B cell (primary cell): ENCODE data around the gene NUDT4. TPM values are rescaled to one million over a fixed set of nuclear protein-coding genes. Genes with fewer than 3 reads are reported as not detected.

ENCODE experiments used
- ATAC-seq: fragments of 200-7000 bp; cut with Tn5 transposase; one replicate; pipeline ENCODE4 v1.10.0; 2021; ENCODE audit warnings: low read depth, mild to moderate bottlenecking, moderate number of reproducible peaks, moderate library complexity
- CTCF ChIA-PET: fragments of 350-600 bp; sonication (Branson Sonifier 250); formaldehyde crosslinking; loops from one replicate; lab custom pipeline; 2021; ENCODE audit warnings: antibody characterized with exemption, inconsistent platforms; lab: Charles Lee
- POLR2A ChIA-PET: fragments of 350-600 bp; sonication (Branson Sonifier 250); formaldehyde crosslinking; loops from one replicate; lab custom pipeline; 2021; ENCODE audit warnings: antibody characterized with exemption; lab: Charles Lee
- DNase-seq: peaks from one replicate; pipeline ENCODE4 v3.0.0; 2013
- H2AFZ ChIP-seq: 2 replicates; pipeline ENCODE4 v1.6.1; 2012; ENCODE audit warnings: mild to moderate bottlenecking, low read depth, low read length; ENCODE audit not compliant: insufficient read depth, poor library complexity, severe bottlenecking
- H3K27ac ChIP-seq, 2 donors: 1 replicate in 1 of 2; 2 replicates in 1 of 2; pipeline ENCODE4 v1.5.1; 2012 to 2013; ENCODE audit warnings: low read length in 2 of 2, mild to moderate bottlenecking in 2 of 2, moderate library complexity in 1 of 2
- H3K27me3 ChIP-seq, 4 experiments: fragments of 200-600 bp in 1 of 4; sonication (generic) in 1 of 4; replicated peaks in 1 of 4; 1 replicate in 2 of 4; 2 replicates in 2 of 4; pipeline versions ENCODE4 v1.6.1 to v1.7.0; 2013 to 2016; ENCODE audit warnings: low read length in 3 of 4, mild to moderate bottlenecking in 2 of 4, mixed read lengths in 1 of 4, moderate library complexity in 1 of 4; ENCODE audit not compliant: insufficient read depth in 4 of 4, control insufficient read depth in 3 of 4; ENCODE audit errors: control extremely low read depth in 1 of 4
- H3K36me3 ChIP-seq, 2 experiments: replicated peaks in 1 of 2; 1 replicate in 1 of 2; 2 replicates in 1 of 2; pipeline versions ENCODE4 v1.6.1 to v1.7.1; 2013; ENCODE audit warnings: low read length in 1 of 2; ENCODE audit not compliant: insufficient read depth in 2 of 2, control insufficient read depth in 1 of 2; ENCODE audit errors: control extremely low read depth in 1 of 2, extremely low read depth in 1 of 2
- H3K4me1 ChIP-seq, 2 donors: fragments of 200-600 bp in 1 of 2; sonication (generic) in 1 of 2; 1 replicate in 1 of 2; 2 replicates in 1 of 2; pipeline versions ENCODE4 v1.5.1 to v1.6.1; 2013 to 2017; ENCODE audit warnings: low read length in 2 of 2; ENCODE audit not compliant: control insufficient read depth in 2 of 2, insufficient read depth in 2 of 2
- H3K4me2 ChIP-seq: replicated peaks from 2 replicates; pipeline ENCODE3; 2012; ENCODE audit warnings: mild to moderate bottlenecking, low read depth, low read length; ENCODE audit not compliant: poor library complexity, severe bottlenecking
- H3K4me3 ChIP-seq, 5 experiments: fragments of 200-600 bp in 1 of 5; sonication (generic) in 1 of 5; 1 replicate in 3 of 5; 2 replicates in 2 of 5; pipeline versions ENCODE4 v1.5.1 to v1.7.0; 2011 to 2016; ENCODE audit warnings: low read length in 4 of 5, mild to moderate bottlenecking in 4 of 5, low read depth in 2 of 5, control low read depth in 1 of 5, moderate library complexity in 1 of 5; ENCODE audit not compliant: insufficient read depth in 1 of 5; ENCODE audit errors: control extremely low read depth in 1 of 5, extremely low read depth in 1 of 5
- H3K79me2 ChIP-seq: fragments of 200-600 bp; sonication (generic); one replicate; pipeline ENCODE4 v1.6.0; 2016; ENCODE audit warnings: low read length; ENCODE audit not compliant: control insufficient read depth, insufficient read depth
- H3K9ac ChIP-seq: fragments of 200-600 bp; sonication (generic); 2 replicates; pipeline ENCODE4 v1.6.1; 2017; ENCODE audit warnings: mild to moderate bottlenecking, low read length, moderate library complexity
- H3K9me3 ChIP-seq, 3 donors: one replicate each; pipeline versions ENCODE4 v1.6.1 to v1.7.1; 2013; ENCODE audit warnings: low read length in 2 of 3; ENCODE audit not compliant: control insufficient read depth in 2 of 3, insufficient read depth in 1 of 3; ENCODE audit errors: control extremely low read depth in 1 of 3
- H4K20me1 ChIP-seq: 2 replicates; pipeline ENCODE4 v1.6.0; 2012; ENCODE audit warnings: mild to moderate bottlenecking, low read length; ENCODE audit not compliant: insufficient read depth, control insufficient read depth, poor library complexity, severe bottlenecking
- H3K27ac Mint-ChIP-seq: one replicate; pipeline ENCODE4 v1.8.0; 2021; ENCODE audit warnings: mixed read lengths
- H3K27me3 Mint-ChIP-seq: one replicate; pipeline ENCODE4 v1.8.0; 2021; ENCODE audit warnings: mixed read lengths
- H3K4me1 Mint-ChIP-seq: one replicate; pipeline ENCODE4 v1.8.0; 2021; ENCODE audit warnings: mixed read lengths
- H3K4me3 Mint-ChIP-seq: one replicate; pipeline ENCODE4 v1.8.0; 2021; ENCODE audit warnings: mixed read lengths
- H3K9me3 Mint-ChIP-seq: one replicate; pipeline ENCODE4 v1.8.0; 2022; ENCODE audit warnings: mixed read lengths; ENCODE audit not compliant: insufficient read depth
- CTCF ChIP-seq: fragments of 200-600 bp; IDR thresholded peaks from one replicate; pipeline ENCODE4 v1.8.0; 2022; ENCODE audit warnings: antibody characterized with exemption, mild to moderate bottlenecking
- EZH2 ChIP-seq: IDR thresholded peaks from 2 replicates; pipeline ENCODE4 v1.6.1; 2012; ENCODE audit warnings: borderline replicate concordance, low read depth, mild to moderate bottlenecking, moderate library complexity, low read length; ENCODE audit not compliant: insufficient read depth, poor library complexity, severe bottlenecking
- WGBS: methylation state at CpG from one replicate; pipeline ENCODE4 v1.1.5; 2013; ENCODE audit warnings: missing lambda C conversion rate; ENCODE audit not compliant: insufficient coverage; 5-methylcytosine and 5-hydroxymethylcytosine counted together
- intact Hi-C: fragments of 100-400 bp; cut with micrococcal nuclease; formaldehyde crosslinking; loops from one replicate; pipeline ENCODE4 v1.10.0; 2022
- polyA plus RNA-seq: library from polyadenylated mRNA; depleted of rRNA; stranded (reverse); fragments of >200 nt; gene quantifications from 2 replicates; pipeline ENCODE4 v1.2.3, GENCODE V29; 2012
- total RNA-seq, 2 donors: library from RNA; stranded (reverse); fragments of 120-200 nt in 1 of 2; gene quantifications; 1 replicate in 1 of 2; 2 replicates in 1 of 2; pipeline versions ENCODE4 v1.2.3 to v1.2.4, GENCODE V29; 2013 to 2022

Gene NUDT4
- total and polyA plus RNA-seq, 2 donors (not counting 1 experiment from before 2014, with no cell fraction given), result 18.3 to 56.8 TPM

- ChIA-PET CTCF (no interaction called here), POLR2A (no interaction called here)
- TF ChIP-seq CTCF, result no peak
- TF ChIP-seq EZH2, result no peak
- ATAC-seq, result no peak
- H3K4me2 ChIP-seq, result no peak overlapping the region
- no peaks in the 10 kb centered on the region for H3K79me2 ChIP-seq
- H3K9ac ChIP-seq, result no peak overlapping the region
- H3K27me3 Mint-ChIP-seq, result no peaks in the 10 kb centered on the region
- DNase-seq, result no peak
- H3K4me1 ChIP-seq, result no peaks in the 10 kb centered on the region
- no CpG with 5 or more reads among the region's 2 CpGs for WGBS
- H3K9me3 Mint-ChIP-seq, result no peaks in the 10 kb centered on the region
- no peak overlapping the region for H3K27ac Mint-ChIP-seq
- H3K27me3 ChIP-seq, result no peaks in the 10 kb centered on the region
- H2AFZ ChIP-seq, result no peak overlapping the region
- H4K20me1 ChIP-seq, result no peaks in the 10 kb centered on the region
- H3K27ac ChIP-seq, result no peak overlapping the region
- H3K9me3 ChIP-seq, result no peaks in the 10 kb centered on the region
- intact Hi-C loops, result no loop called here
- H3K4me3 ChIP-seq, result no peak overlapping the region
- H3K4me3 Mint-ChIP-seq, result no peak overlapping the region
- H3K36me3 ChIP-seq, result no peaks in the 10 kb centered on the region
- H3K4me1 Mint-ChIP-seq, result no peaks in the 10 kb centered on the region
Measured at GRCh38 chr12:93358058-93358457, 19.7 kb upstream of the NUDT4 start.

- no peak overlapping the region for H3K4me3 ChIP-seq
- H3K9me3 Mint-ChIP-seq, result no peaks in the 10 kb centered on the region
- no peaks in the 10 kb centered on the region for H3K27me3 Mint-ChIP-seq
- DNase-seq, result no peak
- H3K4me2 ChIP-seq, result no peak overlapping the region
- H3K27ac ChIP-seq, result no peak overlapping the region
- ATAC-seq, result no peak
- no CpG with 5 or more reads among the region's 2 CpGs for WGBS
- peaks cover 2% of the 10 kb centered on the region for H3K4me1 Mint-ChIP-seq
- no peak overlapping the region for H2AFZ ChIP-seq
- no peaks in the 10 kb centered on the region for H3K79me2 ChIP-seq
- TF ChIP-seq EZH2 (no peak), CTCF (no peak)
- H3K36me3 ChIP-seq, result no peaks in the 10 kb centered on the region
- H3K9ac ChIP-seq, result no peak overlapping the region
- H3K4me3 Mint-ChIP-seq, result no peak overlapping the region
- H3K4me1 ChIP-seq, result peaks cover 1 to 2% of the 10 kb centered on the region in 2 donors
- H3K27me3 ChIP-seq, result no peaks in the 10 kb centered on the region
- no peaks in the 10 kb centered on the region for H3K9me3 ChIP-seq
- H3K27ac Mint-ChIP-seq, result no peak overlapping the region
- intact Hi-C loops, result no loop called here
- ChIA-PET POLR2A (no interaction called here), CTCF (no interaction called here)
- no peaks in the 10 kb centered on the region for H4K20me1 ChIP-seq
Measured at GRCh38 chr12:93358821-93359220, 18.9 kb upstream of the NUDT4 start.
